HTERT RPE-1 (cell line): ENCODE measurements around the gene PTGR3.

ENCODE experiments used
- in situ Hi-C: fragments of 300-500 bp; cut with MboI; formaldehyde crosslinking; loops from 4 replicates; pipeline ENCODE4 v1.14.3; 2020; ENCODE audit warnings: low sequenced_read_pairs

PTGR3 gene

DNA sequence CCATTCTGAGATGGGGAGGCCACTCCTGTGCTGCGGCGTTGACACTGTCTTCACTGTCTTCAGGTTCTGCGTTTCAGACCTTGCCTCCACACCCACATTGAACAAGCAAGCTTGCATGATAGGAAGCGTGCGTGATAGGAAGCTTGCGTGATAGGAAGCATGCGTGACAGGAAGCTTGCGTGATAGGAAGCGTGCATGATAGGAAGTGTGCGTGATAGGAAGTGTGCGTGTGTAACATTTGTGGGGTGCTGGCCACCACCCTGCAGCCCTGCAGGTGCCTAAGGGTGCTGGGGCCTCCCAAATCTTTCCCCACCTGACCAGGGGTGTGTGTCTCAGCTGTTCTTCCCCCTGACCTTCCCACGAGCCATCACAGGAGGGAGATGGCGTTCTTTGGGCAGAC is 27.0 kb upstream of the PTGR3 start:
- in situ Hi-C loops: no loop called here

- in situ Hi-C loops: no loop called here
Observed at GRCh38 chr18:75234901-75235300, 26.0 kb upstream of the PTGR3 start.

DNA sequence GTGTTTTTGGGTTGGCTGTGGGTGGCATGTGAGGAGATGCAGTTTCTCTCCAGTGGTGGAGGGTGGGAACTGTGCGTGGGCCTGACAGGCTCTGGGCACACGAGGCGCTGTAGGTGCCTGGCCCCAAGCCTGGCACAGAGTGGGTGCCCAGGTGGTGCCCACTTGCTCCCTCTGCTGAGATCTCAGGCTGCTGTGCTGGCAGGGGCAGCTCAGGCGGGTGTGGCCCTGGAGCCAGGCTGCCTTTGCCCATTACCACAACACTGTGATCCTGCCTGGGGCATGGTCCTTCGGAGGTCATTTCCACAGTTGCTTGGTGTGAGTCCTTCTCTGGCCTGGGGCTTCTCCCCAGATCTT is 22.1 kb upstream of the PTGR3 start:
- in situ Hi-C loops: no loop called here

- in situ Hi-C loops: no loop called here
Observed at GRCh38 chr18:75230163-75231052, 21.5 kb upstream of the PTGR3 start.

- in situ Hi-C loops: no loop called here
Observed at GRCh38 chr18:75229437-75229836, 20.5 kb upstream of the PTGR3 start.

GRCh38 chr18:75228967-75229366 is 20.0 kb upstream of the PTGR3 start:
- in situ Hi-C loops: no loop called here

GRCh38 chr18:75227535-75228296 is 18.8 kb upstream of the PTGR3 start:
- in situ Hi-C loops: no loop called here

GRCh38 chr18:75226956-75227316 is 18.0 kb upstream of the PTGR3 start:
- in situ Hi-C loops: no loop called here

GRCh38 chr18:75226286-75226955 is 17.5 kb upstream of the PTGR3 start:
- in situ Hi-C loops: no loop called here

DNA sequence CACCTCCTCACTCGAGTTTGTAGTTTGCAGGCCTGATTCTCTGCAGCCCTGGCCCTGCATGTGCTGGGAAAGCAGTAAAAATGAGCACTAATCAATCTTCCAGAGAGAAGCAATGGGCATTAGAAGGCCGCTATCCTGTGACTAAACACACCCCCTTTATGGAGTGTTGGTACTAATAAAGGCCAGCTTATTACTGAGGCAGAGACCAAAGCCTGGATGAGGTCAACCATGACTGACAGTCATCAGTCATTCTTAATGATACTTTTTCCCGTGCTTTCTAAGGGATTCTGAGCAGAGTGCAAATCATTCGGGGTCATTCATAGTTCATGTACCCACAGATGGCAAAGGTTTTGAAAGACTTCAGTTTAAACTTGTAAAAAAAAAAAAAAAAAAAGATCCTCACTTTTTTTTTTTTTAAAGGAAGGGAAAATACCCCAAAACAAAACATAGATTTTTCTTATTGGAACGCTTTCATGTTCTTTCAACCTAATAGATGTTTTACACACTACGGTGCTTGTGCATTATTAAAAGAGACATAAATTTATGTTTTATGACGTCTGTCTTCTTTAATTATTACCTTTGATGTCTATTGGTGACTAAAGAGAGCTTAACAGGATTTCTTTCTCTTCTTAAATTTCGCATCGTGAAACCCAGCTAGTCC is 14.9 kb upstream of the PTGR3 start:
- in situ Hi-C loops: no loop called here

DNA sequence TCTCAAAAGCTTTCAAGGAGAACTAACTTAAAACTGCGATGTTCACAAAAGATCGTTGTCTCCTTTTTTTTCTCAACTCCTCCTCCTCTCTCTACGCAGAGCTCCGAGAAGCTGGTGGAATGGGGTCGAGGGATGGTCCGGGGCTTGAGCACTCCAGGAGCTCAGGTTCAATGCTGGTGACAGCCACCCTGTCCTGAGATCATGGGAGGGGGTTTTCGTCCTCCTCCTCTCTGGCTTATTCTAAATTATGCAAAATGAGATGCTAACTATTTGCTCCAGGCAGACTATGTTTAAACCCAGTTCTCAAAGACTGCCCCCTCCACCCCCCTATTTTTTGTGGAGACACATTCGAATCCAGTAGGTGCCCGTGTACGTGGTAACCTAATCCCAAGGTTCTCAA is 13.5 kb upstream of the PTGR3 start:
- in situ Hi-C loops: no loop called here

- in situ Hi-C loops: no loop called here
Observed at GRCh38 chr18:75221897-75222296, 13.0 kb upstream of the PTGR3 start.

DNA sequence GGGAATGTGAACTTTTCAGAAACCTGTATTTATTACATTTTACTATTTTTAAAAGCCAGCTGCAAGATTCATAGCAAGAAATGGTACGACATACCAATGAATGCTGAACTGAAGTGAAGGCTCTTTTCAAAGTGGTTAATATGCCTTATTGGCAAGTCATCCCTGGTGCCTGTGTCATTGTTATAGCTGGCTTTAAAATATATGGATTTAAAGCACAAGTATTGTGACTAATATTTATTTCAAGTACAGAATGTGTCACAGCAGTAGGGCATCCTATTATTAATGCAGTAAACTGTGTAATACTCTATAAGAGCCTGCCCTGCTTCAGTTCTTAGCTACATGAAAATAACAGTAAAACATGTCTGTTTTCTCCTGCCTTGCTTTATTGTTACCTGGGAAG is 12.5 kb upstream of the PTGR3 start:
- in situ Hi-C loops: no loop called here

DNA sequence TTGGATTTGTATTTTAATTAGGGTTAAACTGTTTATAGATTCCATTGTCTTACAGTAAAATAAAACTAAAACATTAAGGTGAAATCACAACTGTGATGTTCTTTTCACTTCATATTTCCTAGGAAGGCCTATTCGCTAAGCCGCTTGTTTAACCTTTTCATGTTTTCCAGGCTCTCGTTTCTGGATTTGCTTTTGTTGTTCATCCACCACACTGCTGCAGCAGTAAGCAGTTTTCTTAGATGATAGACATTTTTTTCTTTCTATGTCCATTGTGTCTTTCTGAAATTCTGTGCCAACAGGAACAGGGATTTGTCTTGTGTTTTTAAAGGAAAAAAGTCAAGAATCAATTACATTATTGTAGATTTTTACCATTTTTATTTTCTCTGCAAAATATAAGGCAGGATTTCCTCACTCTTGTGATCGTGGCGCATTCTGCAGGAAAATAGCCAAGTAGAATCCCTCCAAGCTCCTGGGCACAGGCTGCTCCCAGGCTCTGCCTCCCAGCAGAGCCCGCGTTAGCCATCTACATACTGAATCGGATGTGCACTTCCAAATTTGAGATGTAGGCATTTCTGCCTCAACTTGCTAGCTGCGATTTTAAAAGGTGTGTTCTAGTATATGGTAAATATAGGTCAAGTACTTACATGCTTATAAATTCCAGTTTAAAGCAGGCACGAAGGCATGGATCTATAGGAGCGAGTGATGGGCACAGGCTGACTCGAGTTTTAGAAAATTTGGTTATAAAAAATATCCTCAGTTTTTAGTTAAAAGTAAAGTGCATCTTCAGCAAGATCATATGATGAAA is 11.8 kb upstream of the PTGR3 start:
- in situ Hi-C loops: no loop called here

DNA sequence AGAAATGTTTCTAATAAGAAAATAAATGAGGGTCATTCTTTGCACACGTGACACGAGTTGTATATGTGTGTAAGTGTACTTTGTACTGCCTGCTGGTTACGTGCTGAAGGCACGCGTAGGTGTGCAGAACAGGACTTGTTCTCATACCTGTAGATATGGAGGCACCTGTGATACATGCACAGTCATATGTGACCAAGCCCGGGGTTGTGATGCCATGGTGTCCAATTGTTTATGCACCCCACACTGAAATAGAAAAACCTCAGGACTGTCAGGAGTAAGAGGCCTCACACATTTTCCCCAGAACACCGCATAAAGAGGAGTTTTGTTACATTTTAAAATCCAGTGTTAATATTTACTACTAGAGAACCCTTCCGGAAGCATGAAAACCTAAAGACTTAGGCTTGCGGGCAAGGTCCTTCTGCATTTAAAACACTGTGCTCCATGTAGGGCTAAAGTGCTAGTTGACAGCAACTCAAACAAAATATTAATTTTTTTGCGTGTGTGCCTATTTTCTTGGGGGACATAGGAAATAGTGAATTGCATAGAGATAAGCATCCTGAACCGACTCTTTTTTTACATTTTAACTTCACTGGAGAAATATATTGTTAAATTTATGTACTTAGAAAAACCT is 10.9 kb upstream of the PTGR3 start:
- in situ Hi-C loops: no loop called here

DNA sequence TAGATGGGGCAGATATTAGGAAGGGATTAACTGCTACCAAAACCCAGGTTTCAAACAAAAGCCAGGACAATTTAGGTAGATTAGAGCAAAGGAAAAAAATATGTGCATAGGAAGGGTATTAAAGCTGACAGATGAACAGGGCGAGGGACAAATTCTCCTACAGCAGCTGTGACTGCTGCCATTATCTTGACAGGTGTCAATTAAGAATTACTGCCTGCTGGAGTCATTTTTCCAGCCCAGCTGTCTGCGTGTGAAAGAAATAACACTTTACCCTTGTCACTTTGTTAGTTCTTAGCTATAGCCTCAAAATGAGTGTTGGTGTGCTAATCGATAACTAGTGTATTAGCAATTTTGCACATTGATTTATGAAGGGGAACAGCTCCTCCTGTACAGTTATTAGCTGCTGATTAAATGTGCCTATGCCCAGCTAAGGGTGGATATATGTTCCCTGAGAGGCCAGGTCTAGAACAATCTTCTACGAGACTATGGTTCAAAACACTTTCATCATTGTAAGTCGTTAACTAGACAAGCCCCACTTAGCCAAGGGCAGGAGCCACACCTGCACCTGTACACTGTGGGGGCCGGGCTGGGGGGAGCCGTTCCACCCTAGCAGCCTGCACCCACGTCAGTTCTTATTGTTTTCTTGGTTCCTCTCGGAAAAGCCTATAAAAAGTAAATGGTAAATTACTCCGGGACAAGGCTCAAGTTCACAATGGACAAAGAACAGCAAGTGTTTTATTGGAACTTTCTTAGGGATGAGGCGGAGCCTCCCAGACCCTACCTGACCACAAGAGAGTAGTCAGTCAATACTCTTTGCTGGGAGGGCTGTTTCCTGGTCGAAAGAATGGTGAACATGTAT is 9.4 kb upstream of the PTGR3 start:
- in situ Hi-C loops: no loop called here

GRCh38 chr18:75216911-75217689 is 8.2 kb upstream of the PTGR3 start:
- in situ Hi-C loops: no loop called here

DNA sequence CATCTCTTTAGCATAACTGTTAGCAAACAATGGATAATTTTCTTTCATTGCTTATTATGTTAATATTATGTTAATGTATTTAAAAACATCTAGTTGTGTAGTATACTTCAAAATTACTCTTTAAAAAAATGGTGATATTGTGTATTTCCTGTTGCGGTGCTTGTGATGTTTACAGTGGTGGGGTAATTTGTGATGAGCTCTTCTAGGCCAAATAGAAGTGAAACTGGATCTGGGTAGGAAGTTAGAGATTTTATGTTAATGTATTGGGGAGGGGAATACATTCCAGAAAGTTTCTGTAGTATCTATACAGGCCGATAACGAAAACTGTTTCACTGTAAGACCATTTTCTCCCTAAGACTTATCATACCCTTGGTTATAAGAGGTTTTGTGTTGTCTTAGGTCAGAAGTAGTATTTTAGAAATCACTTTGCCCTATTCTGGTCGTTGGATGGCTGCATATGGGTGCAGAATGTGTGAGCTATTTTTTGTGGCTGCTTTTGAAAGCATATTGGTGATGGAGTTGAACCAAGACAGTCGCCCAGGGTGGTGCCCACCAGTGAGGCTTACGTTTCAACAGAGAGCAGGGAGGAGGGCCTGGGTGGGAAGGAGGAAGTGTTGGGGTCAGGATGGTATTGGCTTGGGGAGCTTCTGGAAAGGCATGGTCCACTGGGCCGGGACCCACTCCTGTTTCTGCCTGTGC is 7.4 kb upstream of the PTGR3 start:
- in situ Hi-C loops: no loop called here
